Nephron progenitor cell (in vitro differentiated cells): ENCODE measurements around the gene CD248.
A peak's percentile ranks its signal among the peaks of the same experiment; 100 is the strongest.

Experiments
- DNase-seq: peaks from one replicate; pipeline ENCODE4 v3.0.0; 2021
- H3K27ac Mint-ChIP-seq: 2 replicates; pipeline ENCODE4 v1.8.0; 2021; ENCODE audit warnings: mild to moderate bottlenecking, moderate library complexity, mixed read lengths
- H3K27me3 Mint-ChIP-seq: 2 replicates; pipeline ENCODE4 v1.8.0; 2021; ENCODE audit warnings: mild to moderate bottlenecking, low read depth, mixed read lengths; ENCODE audit not compliant: poor library complexity
- H3K36me3 Mint-ChIP-seq: 2 replicates; pipeline ENCODE4 v1.8.0; 2021; ENCODE audit warnings: low read depth, mixed read lengths
- H3K4me1 Mint-ChIP-seq: 2 replicates; pipeline ENCODE4 v1.8.0; 2021; ENCODE audit warnings: mixed read lengths
- H3K4me3 Mint-ChIP-seq: 2 replicates; pipeline ENCODE4 v1.8.0; 2021; ENCODE audit warnings: mild to moderate bottlenecking, moderate library complexity, mixed read lengths
- H3K9me3 Mint-ChIP-seq: 2 replicates; pipeline ENCODE4 v1.8.0; 2021; ENCODE audit warnings: mild to moderate bottlenecking, moderate library complexity, mixed read lengths
- CTCF ChIP-seq: fragments of 200-600 bp; sonication (generic); IDR thresholded peaks from 2 replicates; pipeline ENCODE4 v1.5.0; 2021; ENCODE audit warnings: antibody characterized with exemption

CD248 gene

GRCh38 chr11:66317723-66318599 is 1.1 kb upstream of the CD248 start:
- Mint-ChIP-seq H3K9me3 (peaks cover 16% of the 10 kb centered on the region), H3K27ac (peak overlapping the region; percentile 97), H3K4me1 (peaks cover 72% of the 10 kb centered on the region), H3K4me3 (peak overlapping the region; percentile 73), H3K27me3 (no peaks in the 10 kb centered on the region), H3K36me3 (no peaks in the 10 kb centered on the region)
- DNase-seq, result peak; percentile 37
- no peak for TF ChIP-seq CTCF

GRCh38 chr11:66317322-66317722 is 478 bp upstream of the CD248 start:
- no peak for TF ChIP-seq CTCF
- peaks cover 66% of the 10 kb centered on the region for H3K4me1 Mint-ChIP-seq

GRCh38 chr11:66315921-66316811 is 678 bp downstream of the CD248 start:
- H3K27ac Mint-ChIP-seq, result no peak overlapping the region
- peaks cover 67% of the 10 kb centered on the region for H3K4me1 Mint-ChIP-seq
- H3K27me3 Mint-ChIP-seq, result peaks cover 5% of the 10 kb centered on the region
- peaks cover 16% of the 10 kb centered on the region for H3K9me3 Mint-ChIP-seq
- no peak for TF ChIP-seq CTCF
- no peaks in the 10 kb centered on the region for H3K36me3 Mint-ChIP-seq
- no peak for DNase-seq
- H3K4me3 Mint-ChIP-seq, result peak overlapping the region; percentile 75

More at GRCh38 chr11:66317322-66317722, 478 bp upstream of the CD248 start:
- Mint-ChIP-seq H3K4me3 (peak overlapping the region; percentile 73), H3K27ac (peak overlapping the region; percentile 97), H3K36me3 (no peaks in the 10 kb centered on the region), H3K9me3 (peaks cover 16% of the 10 kb centered on the region), H3K27me3 (no peaks in the 10 kb centered on the region)
- DNase-seq, result no peak

- peak overlapping the region; percentile 52 for H3K27ac Mint-ChIP-seq
These were observed 1.4 kb downstream of the CD248 start for GRCh38 chr11:66315498-66315885.

More at GRCh38 chr11:66315498-66315885, 1.4 kb downstream of the CD248 start:
- TF ChIP-seq CTCF, result no peak
- Mint-ChIP-seq H3K4me1 (peaks cover 69% of the 10 kb centered on the region), H3K4me3 (peak overlapping the region; percentile 75), H3K9me3 (peaks cover 16% of the 10 kb centered on the region), H3K36me3 (no peaks in the 10 kb centered on the region), H3K27me3 (peaks cover 5% of the 10 kb centered on the region)
- no peak for DNase-seq
